Measurements from ENCODE around the gene PSMA6.

Gene PSMA6

GRCh38 chr14:35255711-35256110 lies 36.5 kb upstream of the PSMA6 start:
- no peak for TF ChIP-seq REST (IDR thresholded peaks at IDR 0.05; ENCODE audit: insufficient replicate concordance, low read depth)
- no peak for TF ChIP-seq SPI1 (IDR thresholded peaks at IDR 0.05; ENCODE audit: borderline replicate concordance, low read depth)
- TF ChIP-seq POLR2AphosphoS5 (IDR thresholded peaks at IDR 0.05; ENCODE audit: low read depth) = no peak
- TF ChIP-seq GABPA (IDR thresholded peaks at IDR 0.05; ENCODE audit: low read depth) = no peak
- no peak for TF ChIP-seq CTCF (IDR thresholded peaks at IDR 0.05; ENCODE audit: insufficient read depth, low read length)
- H3K27ac ChIP-seq (replicated peaks) = no peak overlapping the region
- no peaks in the 10 kb centered on the region for H3K27me3 ChIP-seq (ENCODE audit: insufficient read depth, poor library complexity, severe bottlenecking)

GRCh38 chr14:35257809-35258208 lies 34.4 kb upstream of the PSMA6 start:
- no peak for DNase-seq (ENCODE audit: low read depth in 1 of 2, low spot score in 1 of 2)
- Histone ChIP-seq H3K4me3 (replicated peaks; ENCODE audit: insufficient read depth, low read length) (no peak overlapping the region), H3K27me3 (ENCODE audit: insufficient read depth, poor library complexity, severe bottlenecking) (no peaks in the 10 kb centered on the region), H3K27ac (replicated peaks) (no peak overlapping the region)
- TF ChIP-seq GABPA (IDR thresholded peaks at IDR 0.05; ENCODE audit: low read depth) = no peak
- TF ChIP-seq POLR2AphosphoS5 (IDR thresholded peaks at IDR 0.05; ENCODE audit: low read depth) = no peak
- TF ChIP-seq REST (IDR thresholded peaks at IDR 0.05; ENCODE audit: insufficient replicate concordance, low read depth) = no peak
- no peak for TF ChIP-seq SPI1 (IDR thresholded peaks at IDR 0.05; ENCODE audit: borderline replicate concordance, low read depth)
- no peak for TF ChIP-seq CTCF (IDR thresholded peaks at IDR 0.05; ENCODE audit: insufficient read depth, low read length)

More at GRCh38 chr14:35255711-35256110, 36.5 kb upstream of the PSMA6 start:
- DNase-seq (ENCODE audit: low read depth in 1 of 2, low spot score in 1 of 2) = no peak
- no peak overlapping the region for H3K4me3 ChIP-seq (replicated peaks; ENCODE audit: insufficient read depth, low read length)

GRCh38 chr14:35258420-35258819 lies 33.8 kb upstream of the PSMA6 start:
- no peaks in the 10 kb centered on the region for H3K27me3 ChIP-seq (ENCODE audit: insufficient read depth, poor library complexity, severe bottlenecking)
- TF ChIP-seq GABPA (IDR thresholded peaks at IDR 0.05; ENCODE audit: low read depth) = no peak
- no peak for TF ChIP-seq REST (IDR thresholded peaks at IDR 0.05; ENCODE audit: insufficient replicate concordance, low read depth)
- no peak for TF ChIP-seq CTCF (IDR thresholded peaks at IDR 0.05; ENCODE audit: insufficient read depth, low read length)
- TF ChIP-seq POLR2AphosphoS5 (IDR thresholded peaks at IDR 0.05; ENCODE audit: low read depth) = no peak
- TF ChIP-seq SPI1 (IDR thresholded peaks at IDR 0.05; ENCODE audit: borderline replicate concordance, low read depth) = no peak
- no peak overlapping the region for H3K27ac ChIP-seq (replicated peaks)
- H3K4me3 ChIP-seq (replicated peaks; ENCODE audit: insufficient read depth, low read length) = no peak overlapping the region
- DNase-seq (ENCODE audit: low read depth in 1 of 2, low spot score in 1 of 2) = no peak
